ENCODE data around the gene BIN1. TPM values are rescaled to one million over a fixed set of nuclear protein-coding genes. Genes with fewer than 3 reads are reported as not detected.

The BIN1 gene
- total RNA-seq, 2 donors from 2014 or later, result 24.9 to 30.1 TPM

DNA sequence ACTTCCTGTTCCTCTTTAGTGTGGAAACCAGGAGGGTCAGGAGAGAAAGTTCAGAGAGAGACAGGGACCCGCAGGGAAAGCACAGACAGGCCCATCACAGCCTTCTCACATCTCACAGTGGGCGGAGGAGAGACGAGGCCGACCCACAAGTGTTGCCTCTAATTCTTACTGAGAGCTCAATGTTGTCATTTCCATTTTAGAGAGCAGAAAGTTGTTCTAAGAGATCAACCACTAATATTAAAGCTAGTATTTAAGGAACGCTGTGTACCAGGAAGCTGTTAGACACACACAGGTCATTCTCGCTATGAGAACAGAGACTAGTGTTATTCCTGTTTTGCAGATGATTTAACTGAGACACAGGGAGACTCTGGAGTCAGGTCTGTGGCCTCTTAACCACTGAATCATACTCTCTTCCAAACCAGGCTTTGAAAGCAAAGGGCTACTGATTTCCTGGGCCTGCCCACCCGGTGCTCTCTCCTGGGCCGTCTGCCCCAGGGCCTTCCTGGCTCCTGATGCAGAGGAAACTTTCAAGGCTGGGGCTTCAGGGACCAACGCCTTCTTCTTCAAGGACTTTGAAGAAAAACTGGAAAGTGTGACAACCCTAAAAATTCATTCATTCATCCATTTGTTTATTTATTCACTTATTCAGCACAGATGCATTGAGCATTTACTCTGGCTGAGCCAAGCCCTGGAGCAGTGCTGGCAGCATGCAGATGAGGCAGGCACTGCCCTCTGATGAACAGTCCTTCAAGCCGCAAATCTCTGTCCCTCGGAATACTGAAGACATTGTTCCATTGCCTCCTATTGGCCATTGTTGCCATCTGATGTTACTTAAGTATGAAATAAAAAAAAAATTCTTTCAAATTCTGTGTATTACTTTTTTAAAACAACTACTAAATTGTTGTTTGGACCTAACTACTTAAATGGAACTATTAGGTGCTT lies 37.2 kb upstream of the BIN1 start:
- H3K36me3 ChIP-seq, result no peaks in the 10 kb centered on the region
- H3K27me3 ChIP-seq (replicated peaks; ENCODE audit: insufficient read depth), result no peaks in the 10 kb centered on the region
- H3K27ac ChIP-seq, result no peak overlapping the region
- peaks cover 7 to 12% of the 10 kb centered on the region in 2 donors for H3K4me1 ChIP-seq (ENCODE audit: control insufficient read depth in 1 of 2, low read depth in 2 of 2)
- no peak overlapping the region for H3K4me3 ChIP-seq
- ATAC-seq (ENCODE audit: insufficient number of reproducible peaks, low FRiP score, low read depth) (no peak), DNase-seq (ENCODE audit: low spot score) (no peak)
- H3K9me3 ChIP-seq, result no peaks in the 10 kb centered on the region
- TF ChIP-seq, protein P1, sequence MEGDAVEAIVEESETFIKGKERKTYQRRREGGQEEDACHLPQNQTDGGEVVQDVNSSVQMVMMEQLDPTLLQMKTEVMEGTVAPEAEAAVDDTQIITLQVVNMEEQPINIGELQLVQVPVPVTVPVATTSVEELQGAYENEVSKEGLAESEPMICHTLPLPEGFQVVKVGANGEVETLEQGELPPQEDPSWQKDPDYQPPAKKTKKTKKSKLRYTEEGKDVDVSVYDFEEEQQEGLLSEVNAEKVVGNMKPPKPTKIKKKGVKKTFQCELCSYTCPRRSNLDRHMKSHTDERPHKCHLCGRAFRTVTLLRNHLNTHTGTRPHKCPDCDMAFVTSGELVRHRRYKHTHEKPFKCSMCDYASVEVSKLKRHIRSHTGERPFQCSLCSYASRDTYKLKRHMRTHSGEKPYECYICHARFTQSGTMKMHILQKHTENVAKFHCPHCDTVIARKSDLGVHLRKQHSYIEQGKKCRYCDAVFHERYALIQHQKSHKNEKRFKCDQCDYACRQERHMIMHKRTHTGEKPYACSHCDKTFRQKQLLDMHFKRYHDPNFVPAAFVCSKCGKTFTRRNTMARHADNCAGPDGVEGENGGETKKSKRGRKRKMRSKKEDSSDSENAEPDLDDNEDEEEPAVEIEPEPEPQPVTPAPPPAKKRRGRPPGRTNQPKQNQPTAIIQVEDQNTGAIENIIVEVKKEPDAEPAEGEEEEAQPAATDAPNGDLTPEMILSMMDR (IDR thresholded peaks at IDR 0.05), result no peak

DNA sequence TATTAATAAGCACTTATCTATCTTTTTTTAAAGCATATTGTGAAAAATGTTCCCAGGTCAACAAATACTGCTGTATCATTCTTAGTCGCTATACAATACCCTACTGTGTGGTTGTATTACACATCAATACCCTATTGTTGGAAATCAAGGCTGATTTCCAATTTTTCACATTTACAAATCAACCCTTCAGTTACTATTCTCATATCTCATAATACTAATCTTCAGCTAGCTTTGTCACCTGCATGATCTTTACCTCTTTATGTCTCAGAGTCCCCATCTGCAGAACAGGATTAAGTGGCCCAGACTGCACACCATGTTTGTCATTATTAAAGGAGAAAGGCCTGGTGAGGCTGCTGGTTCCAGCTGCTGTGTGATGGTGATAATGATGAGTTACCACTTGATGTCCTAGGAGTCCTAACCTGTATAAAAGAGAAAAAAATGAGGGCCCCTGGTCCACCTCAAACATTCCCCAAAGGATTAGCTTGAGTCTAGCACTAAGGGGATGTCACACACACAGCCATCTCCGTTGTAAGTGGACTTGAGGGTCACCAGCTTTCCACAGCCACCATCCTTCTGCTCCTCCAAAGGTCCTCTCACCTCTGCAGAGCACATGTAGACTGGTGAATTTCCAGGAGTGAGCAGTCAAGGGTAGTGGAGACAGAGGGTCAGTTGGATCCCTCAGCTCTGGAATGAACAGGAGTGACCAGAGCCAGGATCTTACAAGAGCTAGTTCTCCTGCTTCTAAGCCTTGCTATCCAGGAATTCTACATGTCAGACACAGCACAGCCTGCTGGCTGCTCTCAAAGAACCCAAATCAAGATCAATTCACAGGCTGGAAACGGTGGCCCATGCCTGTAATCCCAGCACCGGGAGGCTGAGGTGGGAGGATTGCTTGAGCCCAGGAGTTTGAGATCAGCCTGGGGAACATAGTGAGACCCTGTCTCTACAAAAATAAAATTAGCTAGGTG lies 36.0 kb upstream of the BIN1 start:
- ATAC-seq (ENCODE audit: insufficient number of reproducible peaks, low FRiP score, low read depth), result no peak
- no peak overlapping the region for H3K27ac ChIP-seq
- H3K9me3 ChIP-seq, result no peaks in the 10 kb centered on the region
- H3K27me3 ChIP-seq (replicated peaks; ENCODE audit: insufficient read depth), result no peaks in the 10 kb centered on the region
- no peak for DNase-seq (ENCODE audit: low spot score)
- no peak overlapping the region for H3K4me3 ChIP-seq
- H3K36me3 ChIP-seq, result no peaks in the 10 kb centered on the region
- H3K4me1 ChIP-seq (ENCODE audit: control insufficient read depth in 1 of 2, low read depth in 2 of 2), result peaks cover 7 to 12% of the 10 kb centered on the region in 2 donors
- TF ChIP-seq, protein P1 (IDR thresholded peaks at IDR 0.05), result no peak

DNA sequence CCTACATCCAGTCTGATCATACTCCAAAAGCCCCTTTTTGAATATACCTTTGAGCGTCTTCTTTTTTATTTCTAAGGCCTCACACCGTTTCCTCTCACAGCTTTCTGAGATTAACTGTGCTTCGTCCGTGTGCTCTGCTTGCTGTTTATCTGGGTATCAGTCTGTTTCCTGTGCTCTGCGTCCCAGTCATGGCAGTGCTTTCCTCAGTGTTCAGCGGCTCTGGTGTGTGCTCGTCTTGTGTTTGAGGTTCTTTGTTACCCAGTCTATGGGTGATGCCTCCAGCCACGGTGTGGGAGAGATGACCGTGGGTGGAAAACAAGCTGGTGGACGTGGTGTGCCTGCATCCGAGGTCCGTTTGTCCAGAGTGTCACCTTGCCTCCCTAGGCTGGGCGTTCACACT lies 33.6 kb upstream of the BIN1 start:
- Histone ChIP-seq H3K9me3 (no peaks in the 10 kb centered on the region), H3K4me3 (no peak overlapping the region), H3K4me1 (ENCODE audit: control insufficient read depth in 1 of 2, low read depth in 2 of 2) (peaks cover 7 to 12% of the 10 kb centered on the region in 2 donors), H3K36me3 (no peaks in the 10 kb centered on the region), H3K27me3 (replicated peaks; ENCODE audit: insufficient read depth) (no peaks in the 10 kb centered on the region), H3K27ac (no peak overlapping the region)
- ATAC-seq (ENCODE audit: insufficient number of reproducible peaks, low FRiP score, low read depth) (no peak), DNase-seq (ENCODE audit: low spot score) (no peak)
- TF ChIP-seq, protein P1 (IDR thresholded peaks at IDR 0.05), result no peak

DNA sequence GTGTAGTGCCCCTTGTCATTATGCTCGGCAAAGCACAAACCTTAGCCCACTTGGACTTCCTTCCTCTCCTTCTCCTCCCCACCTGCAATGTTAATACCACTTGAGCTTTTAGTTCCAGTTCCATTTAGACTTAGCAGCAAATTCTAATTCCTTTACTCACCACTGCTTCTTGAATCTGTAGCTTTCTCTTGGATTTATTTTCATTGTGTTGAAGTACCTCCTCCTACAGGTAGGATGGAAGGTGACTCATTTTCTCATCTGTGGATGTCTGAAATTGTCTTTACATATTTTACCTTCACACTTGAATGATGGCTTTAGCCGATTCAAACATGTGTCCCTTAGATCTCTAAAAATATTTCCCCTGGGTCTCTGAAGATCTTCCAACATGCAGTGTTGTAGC lies 32.8 kb upstream of the BIN1 start:
- Histone ChIP-seq H3K4me1 (ENCODE audit: control insufficient read depth in 1 of 2, low read depth in 2 of 2) (peaks cover 6 to 7% of the 10 kb centered on the region in 2 donors), H3K27me3 (replicated peaks; ENCODE audit: insufficient read depth) (no peaks in the 10 kb centered on the region), H3K9me3 (no peaks in the 10 kb centered on the region), H3K27ac (no peak overlapping the region), H3K36me3 (no peaks in the 10 kb centered on the region), H3K4me3 (no peak overlapping the region)
- TF ChIP-seq, protein P1 (IDR thresholded peaks at IDR 0.05), result no peak
- DNase-seq (ENCODE audit: low spot score) (no peak), ATAC-seq (ENCODE audit: insufficient number of reproducible peaks, low FRiP score, low read depth) (no peak)

DNA sequence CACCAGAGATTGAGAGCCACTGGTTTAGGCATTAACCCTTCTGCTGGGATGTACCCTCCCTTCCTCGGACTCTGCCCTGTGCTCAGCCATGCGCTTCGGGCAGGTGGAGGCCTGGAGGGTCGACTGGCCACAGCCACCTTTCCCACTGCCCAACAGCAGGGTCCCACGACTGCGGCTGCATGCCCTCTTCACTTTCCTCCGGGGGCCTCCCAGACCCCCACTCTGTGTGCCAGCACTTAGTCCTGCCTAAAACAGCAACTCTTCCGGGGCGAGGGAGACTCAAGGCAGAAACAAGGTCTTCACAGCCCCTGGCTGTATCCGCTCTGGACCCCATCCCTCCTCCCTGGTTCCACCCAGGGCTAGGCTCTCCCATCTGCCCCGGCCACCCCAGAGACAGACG lies 31.3 kb upstream of the BIN1 start:
- no peaks in the 10 kb centered on the region for H3K36me3 ChIP-seq

More for the DNA sequence above, 31.3 kb upstream of the BIN1 start:
- no peak for ATAC-seq (ENCODE audit: insufficient number of reproducible peaks, low FRiP score, low read depth)
- TF ChIP-seq, protein P1 (IDR thresholded peaks at IDR 0.05), result no peak
- H3K27ac ChIP-seq, result no peak overlapping the region
- no peaks in the 10 kb centered on the region for H3K27me3 ChIP-seq (replicated peaks; ENCODE audit: insufficient read depth)
- no peak overlapping the region for H3K4me3 ChIP-seq
- H3K9me3 ChIP-seq, result no peaks in the 10 kb centered on the region
- H3K4me1 ChIP-seq (ENCODE audit: control insufficient read depth in 1 of 2, low read depth in 2 of 2), result no peaks in the 10 kb centered on the region
- DNase-seq (ENCODE audit: low spot score), result no peak
